Testis (tissue), 2 donors: Measurements from ENCODE around the gene CXCR3.

Experiments
- POLR2A ChIP-seq: fragments of 450-650 bp; IDR thresholded peaks from one replicate; pipeline ENCODE4 v1.6.1; 2017; ENCODE audit warnings: antibody characterized with exemption, mild to moderate bottlenecking, moderate library complexity
- TF ChIP-seq, protein P1 (sequence below), 3 experiments: fragments of 450-650 bp in 2 of 3; fragments of 200-600 bp in 1 of 3; sonication (generic) in 1 of 3; IDR thresholded peaks; one replicate each; pipeline ENCODE4 v1.5.1; 2016 to 2019; ENCODE audit warnings: antibody characterized with exemption in 3 of 3, mild to moderate bottlenecking in 2 of 3, moderate library complexity in 1 of 3

DNA sequence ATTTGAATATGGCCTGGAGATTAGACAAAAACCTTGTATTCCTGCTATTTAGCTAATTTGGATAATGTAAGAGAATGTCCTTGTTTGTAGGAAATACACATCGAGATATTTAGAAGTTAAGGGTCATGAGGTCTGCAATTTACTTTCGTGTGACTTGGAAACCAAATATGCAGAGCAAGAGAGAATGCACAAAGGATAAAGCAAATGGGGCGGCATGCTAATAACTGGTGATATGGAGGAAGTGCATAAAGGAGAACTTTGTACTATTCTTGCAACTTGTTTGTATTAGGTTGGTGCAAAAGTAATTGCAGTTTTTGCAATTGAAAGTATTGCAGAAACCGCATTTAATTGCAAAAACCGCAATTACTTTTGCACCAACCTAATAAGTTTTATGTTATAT, 7.2 kb upstream of the CXCR3 start:
- TF ChIP-seq POLR2A: no peak
- TF ChIP-seq, protein P1, sequence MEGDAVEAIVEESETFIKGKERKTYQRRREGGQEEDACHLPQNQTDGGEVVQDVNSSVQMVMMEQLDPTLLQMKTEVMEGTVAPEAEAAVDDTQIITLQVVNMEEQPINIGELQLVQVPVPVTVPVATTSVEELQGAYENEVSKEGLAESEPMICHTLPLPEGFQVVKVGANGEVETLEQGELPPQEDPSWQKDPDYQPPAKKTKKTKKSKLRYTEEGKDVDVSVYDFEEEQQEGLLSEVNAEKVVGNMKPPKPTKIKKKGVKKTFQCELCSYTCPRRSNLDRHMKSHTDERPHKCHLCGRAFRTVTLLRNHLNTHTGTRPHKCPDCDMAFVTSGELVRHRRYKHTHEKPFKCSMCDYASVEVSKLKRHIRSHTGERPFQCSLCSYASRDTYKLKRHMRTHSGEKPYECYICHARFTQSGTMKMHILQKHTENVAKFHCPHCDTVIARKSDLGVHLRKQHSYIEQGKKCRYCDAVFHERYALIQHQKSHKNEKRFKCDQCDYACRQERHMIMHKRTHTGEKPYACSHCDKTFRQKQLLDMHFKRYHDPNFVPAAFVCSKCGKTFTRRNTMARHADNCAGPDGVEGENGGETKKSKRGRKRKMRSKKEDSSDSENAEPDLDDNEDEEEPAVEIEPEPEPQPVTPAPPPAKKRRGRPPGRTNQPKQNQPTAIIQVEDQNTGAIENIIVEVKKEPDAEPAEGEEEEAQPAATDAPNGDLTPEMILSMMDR (IDR thresholded peaks at IDR 0.05): no peak
